Hepatocyte (in vitro differentiated cells): Measurements from ENCODE around the gene CCDC24. TPM values are rescaled to one million over a fixed set of nuclear protein-coding genes. Genes with fewer than 3 reads are reported as not detected.

Experiments
- DNase-seq: peaks from one replicate; pipeline ENCODE4 v3.0.0-alpha.2; 2016; ENCODE audit warnings: low spot score
- H2AFZ ChIP-seq: fragments of 200-600 bp; sonication (generic); 2 replicates; pipeline ENCODE4 v1.6.0; 2016; ENCODE audit warnings: antibody characterized with exemption, mild to moderate bottlenecking
- H3K27ac ChIP-seq: fragments of 200-600 bp; sonication (generic); 2 replicates; pipeline ENCODE4 v1.5.1; 2016; ENCODE audit warnings: mild to moderate bottlenecking
- H3K27me3 ChIP-seq: fragments of 200-600 bp; sonication (generic); 2 replicates; pipeline ENCODE4 v1.6.1; 2016
- H3K36me3 ChIP-seq: fragments of 200-600 bp; sonication (generic); replicated peaks from 2 replicates; pipeline ENCODE4 v1.5.1; 2016; ENCODE audit warnings: low read depth; ENCODE audit not compliant: insufficient read depth
- H3K4me1 ChIP-seq: fragments of 200-600 bp; sonication (generic); 2 replicates; pipeline ENCODE4 v1.5.1; 2016; ENCODE audit warnings: mild to moderate bottlenecking, moderate library complexity; ENCODE audit not compliant: insufficient read depth
- H3K4me2 ChIP-seq: fragments of 200-600 bp; sonication (generic); 2 replicates; pipeline ENCODE4 v1.6.0; 2016
- H3K4me3 ChIP-seq: fragments of 200-600 bp; sonication (generic); 2 replicates; pipeline ENCODE4 v1.5.1; 2016; ENCODE audit warnings: mild to moderate bottlenecking
- H3K79me2 ChIP-seq: fragments of 200-600 bp; sonication (generic); 2 replicates; pipeline ENCODE4 v1.6.0; 2017; ENCODE audit warnings: mild to moderate bottlenecking
- H3K9me2 ChIP-seq: fragments of 200-600 bp; sonication (generic); replicated peaks from 2 replicates; pipeline ENCODE4 v1.6.0; 2017; ENCODE audit warnings: mild to moderate bottlenecking; ENCODE audit not compliant: insufficient read depth
- H3K9me3 ChIP-seq: fragments of 200-600 bp; sonication (generic); 2 replicates; pipeline ENCODE4 v1.5.1; 2016; ENCODE audit warnings: low read depth, mild to moderate bottlenecking
- H4K20me1 ChIP-seq: fragments of 200-600 bp; sonication (generic); 2 replicates; pipeline ENCODE4 v1.6.0; 2016; ENCODE audit warnings: mild to moderate bottlenecking; ENCODE audit not compliant: insufficient read depth, poor library complexity, severe bottlenecking
- EZH2 ChIP-seq: fragments of 200-600 bp; sonication (generic); IDR thresholded peaks from 2 replicates; pipeline ENCODE4 v1.6.1; 2016; ENCODE audit warnings: antibody characterized with exemption, mild to moderate bottlenecking, borderline replicate concordance
- EZH2phosphoT487 ChIP-seq: fragments of 200-600 bp; sonication (generic); IDR thresholded peaks from one replicate; pipeline ENCODE4 v1.6.1; 2018; ENCODE audit warnings: antibody characterized with exemption, mild to moderate bottlenecking, low read depth, moderate library complexity; ENCODE audit not compliant: unreplicated experiment, severe bottlenecking
- WGBS: methylation state at CpG from one replicate; pipeline ENCODE4 v1.1.6; 2016; ENCODE audit warnings: low lambda C conversion rate; ENCODE audit errors: missing lambda C conversion rate; 5-methylcytosine and 5-hydroxymethylcytosine counted together
- polyA plus RNA-seq: library from polyadenylated mRNA; unstranded; fragments of >200 nt; fragmentation: Nextera tagmentation; extraction: Ambion mirVana; gene quantifications from 2 replicates; pipeline ENCODE4 v1.2.1, GENCODE V29; 2016
- total RNA-seq: library from RNA; depleted of rRNA; stranded (reverse); fragments of >200 nt; gene quantifications from 2 replicates; pipeline ENCODE4 v1.2.3, GENCODE V29; 2014
- TF ChIP-seq, protein P1 (sequence below): fragments of 200-600 bp; sonication (generic); IDR thresholded peaks from 2 replicates; pipeline ENCODE4 v1.5.1; 2016; ENCODE audit warnings: antibody characterized with exemption, mild to moderate bottlenecking; ENCODE audit not compliant: poor library complexity

Gene CCDC24
- total and polyA plus RNA-seq, 2 experiments from 2014 or later, result 13.2 to 23.7 TPM

DNA sequence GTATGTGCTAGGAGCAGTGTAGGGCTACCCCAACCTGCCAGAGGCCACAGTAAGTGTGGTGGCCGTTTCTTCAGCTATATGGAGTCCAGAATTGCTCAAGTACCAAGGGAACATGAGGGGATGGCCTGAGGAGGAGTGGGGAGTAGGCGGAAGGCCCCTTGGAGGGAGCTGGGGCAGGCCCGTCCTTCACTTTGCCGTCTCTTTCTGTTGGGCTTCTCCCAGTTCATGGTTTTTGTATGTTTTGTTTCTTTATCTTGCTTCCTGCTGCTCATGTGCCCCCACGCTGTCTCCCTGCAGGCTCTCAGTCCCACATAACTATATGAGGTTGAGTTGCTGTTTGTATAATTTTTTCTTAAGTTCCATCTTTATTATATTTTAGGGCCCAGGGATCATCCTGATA, 27.5 kb upstream of the CCDC24 start:
- Histone ChIP-seq H4K20me1 (no peaks in the 10 kb centered on the region), H3K27me3 (no peaks in the 10 kb centered on the region), H3K36me3 (no peaks in the 10 kb centered on the region), H3K4me1 (no peaks in the 10 kb centered on the region), H3K27ac (no peak overlapping the region), H3K4me3 (no peak overlapping the region), H3K9me2 (no peaks in the 10 kb centered on the region), H3K9me3 (no peaks in the 10 kb centered on the region), H3K4me2 (no peak overlapping the region), H3K79me2 (no peaks in the 10 kb centered on the region), H2AFZ (no peak overlapping the region)
- 87% methylated on average over 5 of the region's 5 CpGs for WGBS
- TF ChIP-seq, protein P1, sequence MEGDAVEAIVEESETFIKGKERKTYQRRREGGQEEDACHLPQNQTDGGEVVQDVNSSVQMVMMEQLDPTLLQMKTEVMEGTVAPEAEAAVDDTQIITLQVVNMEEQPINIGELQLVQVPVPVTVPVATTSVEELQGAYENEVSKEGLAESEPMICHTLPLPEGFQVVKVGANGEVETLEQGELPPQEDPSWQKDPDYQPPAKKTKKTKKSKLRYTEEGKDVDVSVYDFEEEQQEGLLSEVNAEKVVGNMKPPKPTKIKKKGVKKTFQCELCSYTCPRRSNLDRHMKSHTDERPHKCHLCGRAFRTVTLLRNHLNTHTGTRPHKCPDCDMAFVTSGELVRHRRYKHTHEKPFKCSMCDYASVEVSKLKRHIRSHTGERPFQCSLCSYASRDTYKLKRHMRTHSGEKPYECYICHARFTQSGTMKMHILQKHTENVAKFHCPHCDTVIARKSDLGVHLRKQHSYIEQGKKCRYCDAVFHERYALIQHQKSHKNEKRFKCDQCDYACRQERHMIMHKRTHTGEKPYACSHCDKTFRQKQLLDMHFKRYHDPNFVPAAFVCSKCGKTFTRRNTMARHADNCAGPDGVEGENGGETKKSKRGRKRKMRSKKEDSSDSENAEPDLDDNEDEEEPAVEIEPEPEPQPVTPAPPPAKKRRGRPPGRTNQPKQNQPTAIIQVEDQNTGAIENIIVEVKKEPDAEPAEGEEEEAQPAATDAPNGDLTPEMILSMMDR, result no peak
- TF ChIP-seq EZH2 (no peak), EZH2phosphoT487 (no peak)
- DNase-seq, result no peak

- H2AFZ ChIP-seq, result no peak overlapping the region
- H3K27ac ChIP-seq, result no peak overlapping the region
- H3K9me2 ChIP-seq, result no peaks in the 10 kb centered on the region
- no peaks in the 10 kb centered on the region for H3K27me3 ChIP-seq
- no peaks in the 10 kb centered on the region for H3K36me3 ChIP-seq
- no peaks in the 10 kb centered on the region for H3K4me1 ChIP-seq
- TF ChIP-seq EZH2phosphoT487 (no peak), EZH2 (no peak)
- TF ChIP-seq, protein P1, result no peak
- 94% methylated on average over 3 of the region's 3 CpGs for WGBS
- no peak overlapping the region for H3K4me2 ChIP-seq
- DNase-seq, result no peak
- H3K4me3 ChIP-seq, result no peak overlapping the region
- no peaks in the 10 kb centered on the region for H3K9me3 ChIP-seq
- no peaks in the 10 kb centered on the region for H4K20me1 ChIP-seq
- H3K79me2 ChIP-seq, result peaks cover under 1% of the 10 kb centered on the region
These were observed 26.1 kb upstream of the CCDC24 start for GRCh38 chr1:43965316-43965715.

DNA sequence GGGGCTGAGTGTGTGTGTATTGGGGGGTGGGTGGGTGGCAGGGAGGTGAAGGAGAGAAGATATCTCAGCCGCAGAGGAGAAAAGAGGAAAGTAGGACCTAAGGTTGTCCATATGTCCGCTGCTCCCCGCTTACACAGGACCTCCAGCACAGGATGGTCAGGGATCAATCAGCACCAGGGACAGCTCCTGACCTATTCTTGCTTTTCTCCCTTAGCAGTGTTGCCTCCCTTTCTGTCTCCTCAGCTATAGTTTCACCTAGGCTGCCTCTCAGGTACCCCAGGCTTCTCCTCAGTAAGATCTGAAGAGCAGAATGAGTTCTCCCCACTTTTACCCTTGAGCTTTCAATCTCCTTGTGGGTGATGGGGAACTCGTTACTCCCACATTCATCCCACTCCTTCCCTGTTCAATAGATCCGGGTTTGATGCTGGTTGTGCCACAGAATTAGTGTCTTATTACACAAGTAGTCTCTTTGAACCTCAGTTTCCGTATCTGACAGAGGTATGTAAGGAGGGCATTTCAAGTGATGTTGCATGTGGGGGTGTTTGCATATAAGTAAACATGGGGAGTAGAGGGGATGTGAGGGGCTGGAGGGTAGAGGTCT, 23.0 kb upstream of the CCDC24 start:
- no peaks in the 10 kb centered on the region for H4K20me1 ChIP-seq
- no peak overlapping the region for H3K4me3 ChIP-seq
- H3K79me2 ChIP-seq, result peaks cover 10% of the 10 kb centered on the region
- 94% methylated on average over 6 of the region's 6 CpGs for WGBS
- no peaks in the 10 kb centered on the region for H3K27me3 ChIP-seq
- DNase-seq, result peak; percentile 64
- no peaks in the 10 kb centered on the region for H3K9me3 ChIP-seq
- TF ChIP-seq, protein P1, result no peak
- TF ChIP-seq EZH2 (no peak), EZH2phosphoT487 (no peak)
- no peaks in the 10 kb centered on the region for H3K9me2 ChIP-seq
- peaks cover 6% of the 10 kb centered on the region for H3K4me1 ChIP-seq
- H2AFZ ChIP-seq, result no peak overlapping the region
- no peaks in the 10 kb centered on the region for H3K36me3 ChIP-seq
- no peak overlapping the region for H3K27ac ChIP-seq
- H3K4me2 ChIP-seq, result no peak overlapping the region

- Histone ChIP-seq H3K4me3 (no peak overlapping the region), H2AFZ (no peak overlapping the region), H3K4me1 (peaks cover 6% of the 10 kb centered on the region), H3K4me2 (peak overlapping the region; percentile 73), H3K27me3 (no peaks in the 10 kb centered on the region), H3K9me2 (no peaks in the 10 kb centered on the region), H3K27ac (no peak overlapping the region), H3K9me3 (no peaks in the 10 kb centered on the region), H3K36me3 (no peaks in the 10 kb centered on the region), H4K20me1 (no peaks in the 10 kb centered on the region), H3K79me2 (peaks cover 10% of the 10 kb centered on the region)
- no peak for DNase-seq
- 63% methylated on average over 7 of the region's 7 CpGs for WGBS
- TF ChIP-seq, protein P1, result no peak
- no peak for TF ChIP-seq EZH2
- TF ChIP-seq EZH2phosphoT487, result no peak
These were observed 22.0 kb upstream of the CCDC24 start for GRCh38 chr1:43969416-43969745.
